Ovary (tissue), 3 donors: ENCODE data around the gene C7orf33.

Experiments
- CTCF ChIP-seq, 3 donors: fragments of 450-650 bp in 2 of 3; fragments of 200-600 bp in 1 of 3; IDR thresholded peaks; one replicate each; pipeline versions ENCODE4 v1.5.1 to v1.8.0; 2016 to 2022; ENCODE audit warnings: antibody characterized with exemption in 3 of 3, mild to moderate bottlenecking in 1 of 3
- EP300 ChIP-seq: sonication (generic); formaldehyde crosslinking; IDR thresholded peaks from one replicate; pipeline ENCODE4 v1.6.1; 2017; ENCODE audit warnings: antibody characterized with exemption
- POLR2A ChIP-seq: fragments of 450-650 bp; IDR thresholded peaks from one replicate; pipeline ENCODE4 v1.6.1; 2017; ENCODE audit warnings: antibody characterized with exemption, mild to moderate bottlenecking, moderate library complexity
- donor health status: DM: no; HTN: no; CAD: no.

- TF ChIP-seq CTCF (IDR thresholded peaks at IDR 0.05) (no peak), POLR2A (no peak), EP300 (no peak)
Measured at GRCh38 chr7:148546857-148547256, 43.7 kb upstream of the C7orf33 start.
